ENCODE results near the gene MAMSTR. TPM values are rescaled to one million over a fixed set of nuclear protein-coding genes. Genes with fewer than 3 reads are reported as not detected.
"Not testable (repeated sequence)": the region's sequence is repeated elsewhere in the genome, so short reads cannot be mapped to it uniquely, and the experiment has no call there.

Gene MAMSTR
- total RNA-seq, 4 donors from 2014 or later = 3.4 to 10.8 (median 5.4) TPM

- TF ChIP-seq POLR2A (IDR thresholded peaks at IDR 0.05) (no peak), CTCF (IDR thresholded peaks at IDR 0.05 in 4 of 5, conservative IDR thresholded peaks at IDR 0.05 in 1 of 5) (no peak)
Measured at GRCh38 chr19:48685583-48685982, 33.9 kb downstream of the MAMSTR start.

GRCh38 chr19:48683349-48683748 lies 36.2 kb downstream of the MAMSTR start:
- intact Hi-C loops (cut with DNase I; ENCODE audit: low total_unique reads) (no loop called here), in situ Hi-C loops (cut with MboI; ENCODE audit: low sequenced_read_pairs in 4 of 4) (no loop called here)
- ATAC-seq = peak in 1 of 2 donors; percentile 59
- Histone ChIP-seq H3K27ac (no peak overlapping the region), H3K27me3 (no peaks in the 10 kb centered on the region), H3K9me3 (no peaks in the 10 kb centered on the region), H3K36me3 (no peaks in the 10 kb centered on the region), H3K4me1 (no peaks in the 10 kb centered on the region), H3K4me3 (peak overlapping the region in 2 of 4 donors; percentile 3 to 17)
- DNase-seq = peak; percentile 20 to 54
- TF ChIP-seq CTCF (IDR thresholded peaks at IDR 0.05 in 4 of 5, conservative IDR thresholded peaks at IDR 0.05 in 1 of 5) (no peak), POLR2A (IDR thresholded peaks at IDR 0.05) (no peak)

More at GRCh38 chr19:48685583-48685982, 33.9 kb downstream of the MAMSTR start:
- Histone ChIP-seq H3K27me3 (no peaks in the 10 kb centered on the region), H3K27ac (no peak overlapping the region), H3K9me3 (no peaks in the 10 kb centered on the region), H3K4me1 (no peaks in the 10 kb centered on the region), H3K4me3 (no peak overlapping the region), H3K36me3 (no peaks in the 10 kb centered on the region)
- in situ Hi-C loops (cut with MboI; ENCODE audit: low sequenced_read_pairs in 4 of 4) = no loop called here
- DNase-seq (no peak), ATAC-seq (no peak)
- intact Hi-C loops (cut with DNase I; ENCODE audit: low total_unique reads) = no loop called here

- ATAC-seq (peak; percentile 50 to 56), DNase-seq (no peak)
- H3K4me3 ChIP-seq = no peak overlapping the region
- H3K27me3 ChIP-seq = no peaks in the 10 kb centered on the region
- no peak overlapping the region for H3K27ac ChIP-seq
- TF ChIP-seq POLR2A (IDR thresholded peaks at IDR 0.05) (no peak), CTCF (IDR thresholded peaks at IDR 0.05 in 4 of 5, conservative IDR thresholded peaks at IDR 0.05 in 1 of 5) (no peak)
- in situ Hi-C loops (cut with MboI; ENCODE audit: low sequenced_read_pairs in 4 of 4) = no loop called here
- H3K4me1 ChIP-seq = no peaks in the 10 kb centered on the region
- H3K9me3 ChIP-seq = no peaks in the 10 kb centered on the region
- H3K36me3 ChIP-seq = no peaks in the 10 kb centered on the region
- intact Hi-C loops (cut with DNase I; ENCODE audit: low total_unique reads) = no loop called here
Measured at GRCh38 chr19:48681127-48681470, 38.4 kb downstream of the MAMSTR start.

GRCh38 chr19:48680436-48681126 lies 38.9 kb downstream of the MAMSTR start:
- no peak for DNase-seq
- no peaks in the 10 kb centered on the region for H3K27me3 ChIP-seq
- intact Hi-C loops (cut with DNase I; ENCODE audit: low total_unique reads) = no loop called here
- H3K27ac ChIP-seq = no peak overlapping the region
- in situ Hi-C loops (cut with MboI; ENCODE audit: low sequenced_read_pairs in 4 of 4) = no loop called here
- ATAC-seq = no peak
- no peaks in the 10 kb centered on the region for H3K9me3 ChIP-seq
- no peaks in the 10 kb centered on the region for H3K36me3 ChIP-seq
- peaks cover 0 to 4% of the 10 kb centered on the region in 2 donors for H3K4me1 ChIP-seq
- TF ChIP-seq POLR2A (IDR thresholded peaks at IDR 0.05) (no peak), CTCF (IDR thresholded peaks at IDR 0.05 in 4 of 5, conservative IDR thresholded peaks at IDR 0.05 in 1 of 5) (no peak)
- H3K4me3 ChIP-seq = no peak overlapping the region

- not testable (repeated sequence) for ATAC-seq
Measured at GRCh38 chr19:48680006-48680405, 39.5 kb downstream of the MAMSTR start.

More at GRCh38 chr19:48680006-48680405, 39.5 kb downstream of the MAMSTR start:
- in situ Hi-C loops (cut with MboI; ENCODE audit: low sequenced_read_pairs in 4 of 4); H3K27ac ChIP-seq; intact Hi-C loops (cut with DNase I; ENCODE audit: low total_unique reads); H3K9me3 ChIP-seq; H3K36me3 ChIP-seq; H3K27me3 ChIP-seq; H3K4me3 ChIP-seq; DNase-seq; H3K4me1 ChIP-seq: not testable (repeated sequence)

Measured in gastrocnemius medialis (tissue), 4 donors.